Right hindlimb (tissue), 1 donor: ENCODE data around the gene MAFG.

Source experiments
- DNase-seq: peaks from one replicate; pipeline ENCODE4 v3.0.0-alpha.2; 2018

MAFG gene

GRCh38 chr17:81908793-81909192 lies 18.7 kb downstream of the MAFG start:
- no peak for DNase-seq

GRCh38 chr17:81907219-81908145 lies 20.1 kb downstream of the MAFG start:
- DNase-seq: no peak

- no peak for DNase-seq
Measured at GRCh38 chr17:81906476-81907218, 20.9 kb downstream of the MAFG start.

- DNase-seq: peak; percentile 15
Measured at GRCh38 chr17:81905993-81906392, 21.5 kb downstream of the MAFG start.

- no peak for DNase-seq
Measured at GRCh38 chr17:81905424-81905875, 22.1 kb downstream of the MAFG start.

GRCh38 chr17:81904600-81905423 lies 22.7 kb downstream of the MAFG start:
- DNase-seq: peak; percentile 17

- no peak for DNase-seq
Measured at GRCh38 chr17:81903896-81904599, 23.5 kb downstream of the MAFG start.

GRCh38 chr17:81903415-81903831 lies 24.1 kb downstream of the MAFG start:
- peak; percentile 24 for DNase-seq

GRCh38 chr17:81902653-81903414 lies 24.7 kb downstream of the MAFG start:
- peak; percentile 21 for DNase-seq

GRCh38 chr17:81902023-81902652 lies 25.4 kb downstream of the MAFG start, which contains the start of gene NPB:
NPB (plus strand) TSS chr17:81902238; CDS start chr17:81902278, 40 bp downstream.
- DNase-seq: no peak

- no peak for DNase-seq
Measured at GRCh38 chr17:81901167-81902022, 26.1 kb downstream of the MAFG start.

- DNase-seq: no peak
Measured at GRCh38 chr17:81900181-81900820, 27.2 kb downstream of the MAFG start.

GRCh38 chr17:81899514-81900166 lies 27.9 kb downstream of the MAFG start:
- DNase-seq: no peak

- no peak for DNase-seq
Measured at GRCh38 chr17:81898885-81899284, 28.6 kb downstream of the MAFG start.

- DNase-seq: no peak
Measured at GRCh38 chr17:81898029-81898866, 29.3 kb downstream of the MAFG start.

GRCh38 chr17:81895400-81895799 lies 32.1 kb downstream of the MAFG start:
- no peak for DNase-seq

GRCh38 chr17:81891303-81891552 lies 36.3 kb downstream of the MAFG start:
- no peak for DNase-seq
